ENCODE data around the gene FKBP10. TPM values are rescaled to one million over a fixed set of nuclear protein-coding genes. Genes with fewer than 3 reads are reported as not detected.

FKBP10 gene, protein sequence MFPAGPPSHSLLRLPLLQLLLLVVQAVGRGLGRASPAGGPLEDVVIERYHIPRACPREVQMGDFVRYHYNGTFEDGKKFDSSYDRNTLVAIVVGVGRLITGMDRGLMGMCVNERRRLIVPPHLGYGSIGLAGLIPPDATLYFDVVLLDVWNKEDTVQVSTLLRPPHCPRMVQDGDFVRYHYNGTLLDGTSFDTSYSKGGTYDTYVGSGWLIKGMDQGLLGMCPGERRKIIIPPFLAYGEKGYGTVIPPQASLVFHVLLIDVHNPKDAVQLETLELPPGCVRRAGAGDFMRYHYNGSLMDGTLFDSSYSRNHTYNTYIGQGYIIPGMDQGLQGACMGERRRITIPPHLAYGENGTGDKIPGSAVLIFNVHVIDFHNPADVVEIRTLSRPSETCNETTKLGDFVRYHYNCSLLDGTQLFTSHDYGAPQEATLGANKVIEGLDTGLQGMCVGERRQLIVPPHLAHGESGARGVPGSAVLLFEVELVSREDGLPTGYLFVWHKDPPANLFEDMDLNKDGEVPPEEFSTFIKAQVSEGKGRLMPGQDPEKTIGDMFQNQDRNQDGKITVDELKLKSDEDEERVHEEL
- 388 TPM for total RNA-seq

DNA sequence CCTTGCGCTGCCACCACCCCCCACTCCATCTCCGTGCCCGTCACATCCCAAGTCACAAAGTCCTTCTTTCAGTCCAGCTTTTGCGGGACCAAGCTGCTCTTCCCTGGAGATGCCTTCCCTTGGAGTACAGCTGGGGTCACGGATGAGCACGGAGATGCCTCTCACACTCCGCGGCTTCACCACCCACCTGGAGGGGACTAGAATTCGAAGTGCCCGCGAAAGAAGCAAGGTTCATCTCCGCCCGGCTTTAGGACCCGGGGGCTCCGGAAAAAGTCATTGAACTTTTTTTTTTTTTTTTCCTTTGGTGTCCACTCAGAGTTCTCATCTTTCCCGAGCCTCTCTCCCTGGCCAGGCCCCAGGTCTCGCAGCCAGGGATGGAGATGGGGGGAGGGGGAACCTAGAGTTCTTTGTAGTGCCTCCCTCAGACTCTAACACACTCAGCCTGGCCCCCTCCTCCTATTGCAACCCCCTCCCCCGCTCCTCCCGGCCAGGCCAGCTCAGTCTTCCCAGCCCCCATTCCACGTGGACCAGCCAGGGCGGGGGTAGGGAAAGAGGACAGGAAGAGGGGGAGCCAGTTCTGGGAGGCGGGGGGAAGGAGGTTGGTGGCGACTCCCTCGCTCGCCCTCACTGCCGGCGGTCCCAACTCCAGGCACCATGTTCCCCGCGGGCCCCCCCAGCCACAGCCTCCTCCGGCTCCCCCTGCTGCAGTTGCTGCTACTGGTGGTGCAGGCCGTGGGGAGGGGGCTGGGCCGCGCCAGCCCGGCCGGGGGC is at the start of gene FKBP10:
Gene FKBP10 (plus strand): TSS at position 624 of the 771 bp plus-strand sequence. CDS start 31 bp downstream, at position 655.
- Histone ChIP-seq H3K4me3 (peak within 1 kb of the TSS; percentile 81 to 89), H3K27me3 (no peaks in the 10 kb centered on the region), H3K9me3 (no peaks in the 10 kb centered on the region), H3K36me3 (peaks cover 0 to 3% of the 10 kb centered on the region in 2 donors), H3K27ac (peak within 1 kb of the TSS; percentile 77 to 87), H3K4me1 (peaks cover 10 to 20% of the 10 kb centered on the region in 2 donors)
- TF ChIP-seq, protein P1, sequence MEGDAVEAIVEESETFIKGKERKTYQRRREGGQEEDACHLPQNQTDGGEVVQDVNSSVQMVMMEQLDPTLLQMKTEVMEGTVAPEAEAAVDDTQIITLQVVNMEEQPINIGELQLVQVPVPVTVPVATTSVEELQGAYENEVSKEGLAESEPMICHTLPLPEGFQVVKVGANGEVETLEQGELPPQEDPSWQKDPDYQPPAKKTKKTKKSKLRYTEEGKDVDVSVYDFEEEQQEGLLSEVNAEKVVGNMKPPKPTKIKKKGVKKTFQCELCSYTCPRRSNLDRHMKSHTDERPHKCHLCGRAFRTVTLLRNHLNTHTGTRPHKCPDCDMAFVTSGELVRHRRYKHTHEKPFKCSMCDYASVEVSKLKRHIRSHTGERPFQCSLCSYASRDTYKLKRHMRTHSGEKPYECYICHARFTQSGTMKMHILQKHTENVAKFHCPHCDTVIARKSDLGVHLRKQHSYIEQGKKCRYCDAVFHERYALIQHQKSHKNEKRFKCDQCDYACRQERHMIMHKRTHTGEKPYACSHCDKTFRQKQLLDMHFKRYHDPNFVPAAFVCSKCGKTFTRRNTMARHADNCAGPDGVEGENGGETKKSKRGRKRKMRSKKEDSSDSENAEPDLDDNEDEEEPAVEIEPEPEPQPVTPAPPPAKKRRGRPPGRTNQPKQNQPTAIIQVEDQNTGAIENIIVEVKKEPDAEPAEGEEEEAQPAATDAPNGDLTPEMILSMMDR (IDR thresholded peaks at IDR 0.05) = no peak
- peak in 1 of 2 donors; percentile 84 for DNase-seq (ENCODE audit: low spot score in 2 of 2)
- intact Hi-C loops (cut with DNase I) = loop anchor here (1.0 to 2.0 kb wide), 2 partner anchors 52 to 107 kb away; partner anchors contain the start of gene KLHL11

DNA sequence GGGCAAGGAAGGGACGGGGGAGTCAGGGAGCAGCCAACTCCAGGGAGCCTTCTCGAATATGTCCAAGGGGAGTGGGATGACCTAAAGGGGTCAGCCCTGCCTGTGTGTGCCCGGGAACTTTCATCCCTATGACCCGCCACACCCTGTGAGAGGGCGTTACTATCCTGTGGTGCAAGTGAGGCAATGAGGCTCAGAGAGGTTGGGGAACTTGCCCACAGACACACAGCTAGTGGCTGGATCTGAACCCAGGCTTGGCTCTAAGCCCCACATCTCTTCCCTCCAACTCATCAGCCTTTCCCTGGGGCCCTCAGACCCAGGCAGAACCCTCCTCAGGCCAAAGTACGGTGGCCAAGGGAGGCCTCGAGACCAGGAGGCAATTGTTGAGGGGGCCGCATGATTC is 49.5 kb upstream of the FKBP10 start:
- intact Hi-C loops (cut with DNase I) = no loop called here
- DNase-seq (ENCODE audit: low spot score in 2 of 2) = no peak

DNA sequence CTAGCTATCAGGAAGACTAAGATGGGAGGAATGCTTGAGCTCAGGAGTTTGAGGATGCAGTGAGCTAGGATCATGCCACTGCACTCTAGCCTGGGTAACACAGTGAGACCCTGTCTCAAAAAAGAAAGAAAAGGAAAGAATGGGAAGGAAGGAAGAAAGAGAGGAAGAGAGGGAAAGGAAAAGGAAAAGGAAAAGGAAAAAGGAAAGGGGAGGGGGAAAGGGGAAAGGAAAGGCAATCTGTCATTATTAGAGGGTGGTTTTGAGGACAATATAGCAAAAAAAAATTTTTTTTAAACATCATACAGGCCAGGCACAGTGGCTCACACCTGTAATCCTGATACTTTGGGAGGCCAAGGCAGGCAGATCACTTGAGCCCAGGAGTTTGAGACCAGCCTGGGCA is 46.7 kb upstream of the FKBP10 start:
- no peak overlapping the region for H3K27ac ChIP-seq
- no peaks in the 10 kb centered on the region for H3K27me3 ChIP-seq
- no peak overlapping the region for H3K4me3 ChIP-seq
- H3K4me1 ChIP-seq = no peaks in the 10 kb centered on the region
- peaks cover 79 to 92% of the 10 kb centered on the region in 2 donors for H3K36me3 ChIP-seq
- H3K9me3 ChIP-seq = no peaks in the 10 kb centered on the region
- intact Hi-C loops (cut with DNase I) = no loop called here
- TF ChIP-seq, protein P1 (IDR thresholded peaks at IDR 0.05) = no peak
- DNase-seq (ENCODE audit: low spot score in 2 of 2) = no peak

More for the DNA sequence above, 49.5 kb upstream of the FKBP10 start:
- no peak overlapping the region for H3K4me3 ChIP-seq
- no peak overlapping the region for H3K27ac ChIP-seq
- no peaks in the 10 kb centered on the region for H3K4me1 ChIP-seq
- TF ChIP-seq, protein P1 (IDR thresholded peaks at IDR 0.05) = no peak
- no peaks in the 10 kb centered on the region for H3K27me3 ChIP-seq
- H3K36me3 ChIP-seq = peaks cover 69 to 82% of the 10 kb centered on the region in 2 donors
- H3K9me3 ChIP-seq = no peaks in the 10 kb centered on the region

DNA sequence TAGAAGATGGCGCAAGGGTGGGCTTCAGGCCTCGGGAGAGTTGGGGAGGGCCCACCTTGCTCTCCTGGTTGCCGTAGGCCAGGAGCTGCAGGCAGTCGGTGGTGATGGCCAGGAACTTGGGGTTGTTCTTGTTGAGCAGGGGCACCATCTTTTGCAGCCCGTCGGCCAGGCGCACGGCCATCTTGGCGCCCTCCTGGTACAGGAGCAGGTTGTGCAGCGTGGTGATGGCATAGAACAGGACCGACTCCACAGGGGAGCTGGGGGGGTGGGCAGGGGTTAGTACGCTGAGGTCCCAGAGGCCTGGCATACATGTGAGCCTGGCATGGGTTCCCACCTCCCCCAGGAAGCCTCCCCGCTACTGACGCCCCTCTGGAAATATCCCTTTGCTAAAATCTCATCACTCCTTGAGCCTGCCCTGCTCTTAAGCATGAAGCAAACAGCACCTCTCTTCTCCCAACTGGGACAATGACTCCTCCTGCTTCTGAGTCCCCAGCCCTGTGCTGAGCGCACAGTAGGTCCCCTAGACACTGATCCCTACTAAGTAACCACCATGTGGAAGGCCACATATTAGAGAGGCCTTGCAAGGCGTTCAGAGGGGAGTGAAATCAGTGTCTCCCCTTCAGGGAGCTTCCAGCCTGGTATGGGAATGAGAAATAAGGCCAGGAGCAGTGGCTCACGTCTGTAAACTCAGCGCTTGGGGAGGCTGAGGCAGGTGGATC is 45.3 kb upstream of the FKBP10 start:
- Histone ChIP-seq H3K27me3 (no peaks in the 10 kb centered on the region), H3K4me3 (no peak overlapping the region), H3K9me3 (no peaks in the 10 kb centered on the region), H3K36me3 (peaks cover 74 to 87% of the 10 kb centered on the region in 2 donors), H3K27ac (no peak overlapping the region), H3K4me1 (no peaks in the 10 kb centered on the region)
- TF ChIP-seq, protein P1 (IDR thresholded peaks at IDR 0.05) = no peak
- intact Hi-C loops (cut with DNase I) = no loop called here
- no peak for DNase-seq (ENCODE audit: low spot score in 2 of 2)

DNA sequence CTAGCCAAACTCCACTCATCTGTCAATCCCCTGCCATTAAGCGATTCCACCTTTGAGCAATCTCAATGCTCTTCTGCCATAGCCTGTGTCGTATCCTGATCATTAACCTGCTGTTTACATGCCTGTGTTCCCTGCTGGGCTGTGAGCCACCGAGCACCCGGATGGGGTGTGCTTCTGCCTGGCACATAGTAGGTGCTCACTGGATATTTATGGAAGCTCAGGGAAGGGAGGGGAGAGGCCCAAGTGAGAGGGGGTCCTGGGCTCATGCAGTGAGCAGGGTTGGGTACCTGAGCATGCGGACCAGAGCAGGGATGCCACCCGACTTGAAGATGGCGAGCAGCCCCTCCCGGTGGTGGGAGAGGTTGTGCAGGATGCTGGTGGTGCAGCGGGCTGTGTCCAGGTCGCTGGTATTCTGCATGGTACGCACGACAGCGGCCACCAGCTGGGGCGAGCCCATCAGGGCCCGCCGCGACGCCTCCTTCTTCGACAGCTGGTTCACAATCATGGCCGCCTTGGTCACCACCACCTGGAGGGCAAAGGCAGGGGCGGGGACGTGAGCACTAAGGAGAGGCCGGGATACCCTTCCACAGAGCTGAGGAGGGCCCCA is 44.0 kb upstream of the FKBP10 start:
- TF ChIP-seq, protein P1 (IDR thresholded peaks at IDR 0.05) = no peak
- H3K27me3 ChIP-seq = no peaks in the 10 kb centered on the region
- DNase-seq (ENCODE audit: low spot score in 2 of 2) = no peak
- no peaks in the 10 kb centered on the region for H3K9me3 ChIP-seq
- H3K4me3 ChIP-seq = no peak overlapping the region
- intact Hi-C loops (cut with DNase I) = no loop called here
- H3K4me1 ChIP-seq = peaks cover 3% of the 10 kb centered on the region in 2 donors
- H3K36me3 ChIP-seq = peaks cover 61 to 74% of the 10 kb centered on the region in 2 donors
- H3K27ac ChIP-seq = no peak overlapping the region

Measured in ascending aorta (tissue), 2 donors.